Measurements from ENCODE around the gene TSNAX.

TSNAX gene

GRCh38 chr1:231528172-231529029, at the start of gene TSNAX:
Gene TSNAX, plus strand, starts transcription at chr1:231528669. Its CDS starts 142 bp downstream, at chr1:231528811.
- H3K4me3 ChIP-seq (ENCODE audit: low read depth, low read length), result peak within 1 kb of the TSS; percentile 94
- POLR2A ChIA-PET, result interaction anchor here (1.4 kb wide), 1 partner anchor 108 kb away, joined by 6 read pairs; no protein-coding TSS in a partner anchor
- no peak for TF ChIP-seq CTCF (IDR thresholded peaks at IDR 0.05; ENCODE audit: insufficient read depth, low read length, missing control alignments)
- DNase-seq (ENCODE audit: low read depth, low spot score), result no peak
- CTCF ChIA-PET, result interaction anchor here (1.2 kb wide), 1 partner anchor 10 kb away, joined by 3 read pairs; no protein-coding TSS in a partner anchor

DNA sequence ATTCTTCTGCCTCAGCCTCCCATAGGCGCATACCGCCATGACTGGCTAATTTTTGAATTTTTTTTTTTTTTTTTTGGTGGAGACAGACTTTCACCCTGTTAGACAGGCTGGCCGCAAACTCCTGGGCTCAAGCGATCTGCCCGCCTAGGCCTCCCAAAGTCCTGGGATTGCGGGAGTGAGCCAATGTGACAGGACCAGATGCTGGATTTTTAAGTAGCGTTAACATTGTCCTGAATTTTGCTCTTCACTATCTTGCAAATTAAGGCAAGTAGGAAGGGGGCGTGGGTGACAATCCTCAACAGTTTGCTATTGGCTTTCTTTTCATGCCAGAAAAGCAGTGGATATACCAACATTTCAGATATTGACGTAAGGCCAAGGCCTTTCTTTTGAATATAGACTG, 49.7 kb upstream of the TSNAX start:
- TF ChIP-seq CTCF (IDR thresholded peaks at IDR 0.05; ENCODE audit: insufficient read depth, low read length, missing control alignments), result no peak
- DNase-seq (ENCODE audit: low read depth, low spot score), result no peak
- no peak overlapping the region for H3K4me3 ChIP-seq (ENCODE audit: low read depth, low read length)
- ChIA-PET POLR2A (no interaction called here), CTCF (no interaction called here)

- CTCF ChIA-PET, result no interaction called here
- no peak for TF ChIP-seq CTCF (IDR thresholded peaks at IDR 0.05; ENCODE audit: insufficient read depth, low read length, missing control alignments)
- H3K4me3 ChIP-seq (ENCODE audit: low read depth, low read length), result no peak overlapping the region
- no peak for DNase-seq (ENCODE audit: low read depth, low spot score)
- POLR2A ChIA-PET, result no interaction called here
Observed at GRCh38 chr1:231480008-231480407, 48.5 kb upstream of the TSNAX start.

DNA sequence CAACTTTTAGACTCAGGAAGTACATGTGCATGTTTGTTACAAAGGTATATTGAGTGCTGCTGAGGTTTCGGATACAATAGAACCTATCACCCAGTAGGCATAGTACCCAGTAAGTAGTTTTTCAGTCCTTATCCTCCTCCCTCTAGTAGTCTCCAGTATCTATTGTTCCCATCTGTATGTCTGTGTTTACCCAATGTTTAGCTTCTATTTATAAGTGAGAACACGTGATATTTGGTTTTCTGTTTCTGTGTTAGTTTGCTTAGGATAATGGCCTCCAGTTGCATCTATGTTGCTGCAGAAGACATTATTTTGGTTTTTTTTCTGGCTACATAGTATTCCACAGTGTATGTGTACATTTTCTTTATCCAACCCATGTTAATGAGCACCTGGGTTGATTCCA, 47.2 kb upstream of the TSNAX start:
- POLR2A ChIA-PET, result no interaction called here
- no peak for TF ChIP-seq CTCF (IDR thresholded peaks at IDR 0.05; ENCODE audit: insufficient read depth, low read length, missing control alignments)
- DNase-seq (ENCODE audit: low read depth, low spot score), result no peak
- H3K4me3 ChIP-seq (ENCODE audit: low read depth, low read length), result no peak overlapping the region
- CTCF ChIA-PET, result no interaction called here

GRCh38 chr1:231485029-231485784, 43.3 kb upstream of the TSNAX start:
- POLR2A ChIA-PET, result no interaction called here
- no peak for DNase-seq (ENCODE audit: low read depth, low spot score)
- TF ChIP-seq CTCF (IDR thresholded peaks at IDR 0.05; ENCODE audit: insufficient read depth, low read length, missing control alignments), result no peak
- CTCF ChIA-PET, result no interaction called here
- no peak overlapping the region for H3K4me3 ChIP-seq (ENCODE audit: low read depth, low read length)

DNA sequence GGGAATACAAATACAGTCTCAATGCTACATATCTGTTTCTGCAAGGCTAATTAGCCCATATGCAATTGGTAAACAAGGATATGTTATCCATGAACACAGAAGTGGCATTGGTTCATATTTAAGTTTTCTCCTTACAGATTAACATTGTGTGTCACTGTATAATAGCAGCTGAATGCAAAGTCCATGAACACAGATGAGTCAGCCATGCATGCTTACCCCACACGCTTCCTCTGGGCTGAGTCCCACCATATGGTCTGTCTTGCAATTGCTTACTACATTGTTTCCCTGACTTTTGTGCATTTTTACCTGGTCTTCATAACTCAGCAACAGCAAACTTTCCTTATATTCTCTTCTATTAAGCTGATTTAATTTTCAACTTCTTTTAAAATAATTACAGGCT, 41.5 kb upstream of the TSNAX start:
- ChIA-PET CTCF (interaction anchor here (0.9 kb wide), 1 partner anchor 141 kb away, joined by 3 read pairs; no protein-coding TSS in a partner anchor), POLR2A (no interaction called here)
- no peak for DNase-seq (ENCODE audit: low read depth, low spot score)
- TF ChIP-seq CTCF (IDR thresholded peaks at IDR 0.05; ENCODE audit: insufficient read depth, low read length, missing control alignments), result no peak
- no peak overlapping the region for H3K4me3 ChIP-seq (ENCODE audit: low read depth, low read length)
